GM10266 (cell line): ENCODE results near the gene GLI2.

Experiments
- DNase-seq: peaks from one replicate; pipeline ENCODE4 v3.0.0; 2012; ENCODE audit errors: extremely low spot score
- TF ChIP-seq, protein P1 (sequence below): IDR thresholded peaks from 2 replicates; pipeline ENCODE4 v1.5.1; 2012; ENCODE audit warnings: mild to moderate bottlenecking, low read depth; ENCODE audit not compliant: control insufficient read depth, insufficient read depth; ENCODE audit errors: missing control alignments

Gene GLI2

DNA sequence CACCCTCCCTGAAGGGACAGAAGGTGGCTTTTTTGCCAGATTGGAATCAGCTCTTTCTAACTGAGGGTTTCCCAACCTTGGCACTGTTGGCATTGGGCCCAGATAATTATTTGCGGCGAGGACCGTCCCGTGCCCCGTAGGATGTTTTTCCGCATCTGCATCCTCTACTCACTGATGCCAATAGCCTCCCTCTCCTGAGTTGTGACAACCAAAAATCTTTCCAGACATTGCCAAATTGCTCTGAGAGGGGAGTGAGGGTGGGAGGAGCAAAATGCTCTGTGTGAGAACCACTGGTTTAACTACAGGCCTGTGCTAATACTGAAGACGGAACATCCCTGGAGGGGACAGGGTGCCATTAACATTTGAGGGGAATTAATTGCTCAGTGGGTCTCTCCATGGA lies 33.6 kb upstream of the GLI2 start:
- TF ChIP-seq, protein P1, sequence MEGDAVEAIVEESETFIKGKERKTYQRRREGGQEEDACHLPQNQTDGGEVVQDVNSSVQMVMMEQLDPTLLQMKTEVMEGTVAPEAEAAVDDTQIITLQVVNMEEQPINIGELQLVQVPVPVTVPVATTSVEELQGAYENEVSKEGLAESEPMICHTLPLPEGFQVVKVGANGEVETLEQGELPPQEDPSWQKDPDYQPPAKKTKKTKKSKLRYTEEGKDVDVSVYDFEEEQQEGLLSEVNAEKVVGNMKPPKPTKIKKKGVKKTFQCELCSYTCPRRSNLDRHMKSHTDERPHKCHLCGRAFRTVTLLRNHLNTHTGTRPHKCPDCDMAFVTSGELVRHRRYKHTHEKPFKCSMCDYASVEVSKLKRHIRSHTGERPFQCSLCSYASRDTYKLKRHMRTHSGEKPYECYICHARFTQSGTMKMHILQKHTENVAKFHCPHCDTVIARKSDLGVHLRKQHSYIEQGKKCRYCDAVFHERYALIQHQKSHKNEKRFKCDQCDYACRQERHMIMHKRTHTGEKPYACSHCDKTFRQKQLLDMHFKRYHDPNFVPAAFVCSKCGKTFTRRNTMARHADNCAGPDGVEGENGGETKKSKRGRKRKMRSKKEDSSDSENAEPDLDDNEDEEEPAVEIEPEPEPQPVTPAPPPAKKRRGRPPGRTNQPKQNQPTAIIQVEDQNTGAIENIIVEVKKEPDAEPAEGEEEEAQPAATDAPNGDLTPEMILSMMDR, result no peak
- no peak for DNase-seq

DNA sequence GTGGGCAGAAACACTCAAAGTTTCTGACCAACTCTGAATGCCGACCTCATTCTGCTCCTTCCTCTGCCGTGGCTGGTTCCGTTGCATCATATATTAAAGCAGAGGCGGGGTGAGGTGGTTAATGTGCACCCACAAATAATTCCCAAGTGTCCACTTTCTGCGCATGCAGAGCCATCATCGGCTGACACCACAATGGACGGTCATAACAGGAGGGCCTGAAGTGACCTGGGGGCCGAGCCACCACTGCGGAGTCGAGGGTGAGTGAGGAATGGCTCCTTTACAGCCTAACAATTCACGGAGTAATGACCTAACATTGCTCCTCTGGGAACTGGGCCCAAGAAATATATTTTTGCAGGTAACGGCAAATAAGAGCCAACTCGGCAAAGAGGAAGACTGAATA lies 32.9 kb upstream of the GLI2 start:
- no peak for DNase-seq
- TF ChIP-seq, protein P1, result no peak

DNA sequence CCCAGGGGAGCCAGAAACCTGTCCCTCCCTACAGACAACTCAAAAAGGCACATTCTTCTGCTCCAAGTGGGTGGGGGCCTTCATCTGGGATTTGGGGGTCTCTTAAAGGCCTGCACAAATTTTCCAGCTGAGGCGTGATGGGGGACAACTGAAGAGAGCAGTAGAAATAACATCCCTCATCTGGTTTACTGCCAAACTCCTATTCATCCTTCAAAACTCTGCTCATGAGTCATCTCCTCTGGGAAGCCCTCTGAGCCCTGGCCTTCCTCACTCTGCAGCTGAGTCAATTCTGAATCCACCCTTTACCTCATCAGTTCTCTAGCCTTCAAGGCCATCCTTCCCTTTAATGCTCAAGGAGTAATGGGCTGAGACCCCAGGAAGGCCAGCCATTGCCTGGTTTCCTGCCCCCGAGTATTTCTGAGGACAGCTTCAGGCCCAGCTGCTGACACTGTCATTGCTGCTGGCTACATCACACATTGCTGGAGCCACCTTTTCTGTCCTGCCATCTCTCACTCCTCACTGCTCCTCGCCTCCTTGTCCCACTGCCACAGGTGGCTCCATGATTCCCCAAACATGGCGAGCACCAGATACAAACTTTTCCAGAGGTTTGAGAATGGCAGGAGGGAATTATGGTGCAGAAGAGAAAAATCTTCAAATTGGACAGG lies 32.2 kb upstream of the GLI2 start:
- no peak for DNase-seq
- TF ChIP-seq, protein P1, result no peak

DNA sequence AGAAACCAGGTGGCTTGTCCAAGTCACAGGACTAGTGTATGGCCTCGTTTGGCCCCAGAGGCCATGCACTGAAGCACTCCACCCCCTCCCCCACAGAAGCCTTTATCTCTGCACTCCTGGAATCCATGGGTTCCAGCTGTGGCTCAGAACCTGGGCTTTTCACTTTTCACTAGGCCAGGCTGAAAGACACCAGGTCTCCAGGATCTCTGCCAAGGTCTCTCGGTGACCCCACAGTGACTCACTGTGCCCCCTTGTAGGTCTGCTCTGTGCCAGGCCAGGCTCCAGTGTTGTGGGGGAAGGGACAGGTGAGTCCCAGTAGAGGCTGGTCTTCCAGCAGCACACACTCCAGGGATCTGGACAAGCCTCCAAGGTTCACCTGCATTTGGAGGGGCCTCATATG lies 31.0 kb upstream of the GLI2 start:
- no peak for DNase-seq
- TF ChIP-seq, protein P1, result no peak

DNA sequence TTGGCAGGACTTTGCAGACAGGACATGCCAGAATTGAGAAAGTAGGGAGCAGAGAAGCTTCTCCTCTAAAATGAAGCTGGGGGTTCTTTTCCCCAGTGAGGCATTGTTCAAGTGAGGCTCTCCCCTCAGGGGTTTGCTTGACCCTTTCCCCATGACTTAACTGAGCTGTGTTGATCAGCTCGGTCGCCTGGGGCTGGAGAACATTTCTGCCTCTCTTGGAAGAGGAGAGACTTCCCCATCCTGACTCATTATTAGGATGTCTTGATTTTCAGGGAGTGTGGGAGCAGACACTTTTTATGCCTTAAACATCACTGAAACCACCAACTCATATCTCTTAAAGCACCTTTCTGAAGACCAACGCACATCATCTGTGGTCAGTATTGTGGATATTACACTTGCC lies 27.9 kb upstream of the GLI2 start:
- DNase-seq, result no peak
- TF ChIP-seq, protein P1, result no peak

DNA sequence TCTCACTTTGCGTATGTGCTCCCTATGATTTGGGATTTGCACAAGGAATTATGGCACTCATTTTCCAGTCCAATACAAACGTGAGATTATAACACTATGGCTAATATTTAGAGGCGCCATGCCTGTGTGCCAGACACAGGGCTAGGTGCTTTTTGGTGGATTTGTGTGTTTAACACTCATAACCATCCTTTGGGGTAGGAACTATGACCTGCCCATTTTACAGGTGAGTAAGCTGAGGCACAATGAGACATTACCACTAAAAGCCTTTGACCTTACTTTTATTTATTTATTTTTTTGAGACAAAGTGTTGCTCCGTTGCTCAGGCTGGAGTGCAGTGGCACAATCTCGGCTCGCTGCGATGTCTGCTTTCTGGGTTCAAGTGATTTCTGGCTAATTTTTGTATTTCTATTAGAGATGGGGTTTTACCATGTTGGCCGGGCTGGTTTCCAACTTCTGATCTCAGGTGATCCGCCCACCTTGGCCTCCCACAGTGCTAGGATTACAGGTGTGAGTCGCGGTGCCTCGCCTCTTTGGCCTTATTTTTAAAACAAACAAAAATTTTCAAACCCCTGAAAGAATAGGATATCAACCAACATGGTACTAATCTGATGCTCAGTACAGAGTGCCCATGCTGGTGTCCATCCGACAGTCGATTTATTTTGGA lies 26.6 kb upstream of the GLI2 start:
- no peak for DNase-seq
- TF ChIP-seq, protein P1, result no peak

DNA sequence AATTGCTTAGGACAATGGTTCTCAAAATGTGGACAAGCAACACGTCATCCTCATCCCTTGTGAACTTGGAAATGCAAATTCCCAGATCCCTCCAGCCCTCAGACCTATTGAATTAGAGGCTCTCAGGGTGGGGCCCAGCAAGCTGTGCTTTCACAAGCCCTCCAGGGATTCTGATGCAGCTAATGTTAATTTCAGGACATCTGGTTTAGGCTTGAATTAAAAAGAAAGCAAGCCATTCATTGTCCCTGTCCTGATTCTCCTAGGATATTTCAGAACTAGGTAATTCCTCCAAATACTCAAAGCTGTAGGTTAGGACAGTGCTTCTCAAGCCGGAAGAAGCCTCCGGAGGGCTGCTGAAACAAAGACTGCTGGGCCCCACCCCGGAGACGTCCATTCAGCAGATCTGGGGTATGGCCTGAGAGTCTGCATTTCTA lies 26.0 kb upstream of the GLI2 start:
- TF ChIP-seq, protein P1, result no peak
- DNase-seq, result no peak
